Retinal pigment epithelial cell (primary cell): ENCODE results near the gene FOLR1.

Experiments used
- DNase-seq: peaks from one replicate; pipeline ENCODE4 v3.0.0-alpha.2; 2010; ENCODE audit warnings: low read depth
- H3K4me3 ChIP-seq: 2 replicates; pipeline ENCODE4 v1.5.1; 2011; ENCODE audit warnings: mild to moderate bottlenecking, low read length, control low read depth, moderate library complexity
- TF ChIP-seq, protein P1 (sequence below): conservative IDR thresholded peaks from 2 replicates; pipeline ENCODE4 v1.5.1; 2011; ENCODE audit warnings: low read depth, low read length, control low read depth, inconsistent platforms

Gene FOLR1

GRCh38 chr11:72239313-72239848 lies 47.4 kb downstream of the FOLR1 start:
- DNase-seq = no peak
- TF ChIP-seq, protein P1, sequence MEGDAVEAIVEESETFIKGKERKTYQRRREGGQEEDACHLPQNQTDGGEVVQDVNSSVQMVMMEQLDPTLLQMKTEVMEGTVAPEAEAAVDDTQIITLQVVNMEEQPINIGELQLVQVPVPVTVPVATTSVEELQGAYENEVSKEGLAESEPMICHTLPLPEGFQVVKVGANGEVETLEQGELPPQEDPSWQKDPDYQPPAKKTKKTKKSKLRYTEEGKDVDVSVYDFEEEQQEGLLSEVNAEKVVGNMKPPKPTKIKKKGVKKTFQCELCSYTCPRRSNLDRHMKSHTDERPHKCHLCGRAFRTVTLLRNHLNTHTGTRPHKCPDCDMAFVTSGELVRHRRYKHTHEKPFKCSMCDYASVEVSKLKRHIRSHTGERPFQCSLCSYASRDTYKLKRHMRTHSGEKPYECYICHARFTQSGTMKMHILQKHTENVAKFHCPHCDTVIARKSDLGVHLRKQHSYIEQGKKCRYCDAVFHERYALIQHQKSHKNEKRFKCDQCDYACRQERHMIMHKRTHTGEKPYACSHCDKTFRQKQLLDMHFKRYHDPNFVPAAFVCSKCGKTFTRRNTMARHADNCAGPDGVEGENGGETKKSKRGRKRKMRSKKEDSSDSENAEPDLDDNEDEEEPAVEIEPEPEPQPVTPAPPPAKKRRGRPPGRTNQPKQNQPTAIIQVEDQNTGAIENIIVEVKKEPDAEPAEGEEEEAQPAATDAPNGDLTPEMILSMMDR = no peak
- H3K4me3 ChIP-seq = peak overlapping the region; percentile 20

GRCh38 chr11:72239849-72240460 lies 48.0 kb downstream of the FOLR1 start:
- H3K4me3 ChIP-seq = no peak overlapping the region
- TF ChIP-seq, protein P1 = no peak
- no peak for DNase-seq

DNA sequence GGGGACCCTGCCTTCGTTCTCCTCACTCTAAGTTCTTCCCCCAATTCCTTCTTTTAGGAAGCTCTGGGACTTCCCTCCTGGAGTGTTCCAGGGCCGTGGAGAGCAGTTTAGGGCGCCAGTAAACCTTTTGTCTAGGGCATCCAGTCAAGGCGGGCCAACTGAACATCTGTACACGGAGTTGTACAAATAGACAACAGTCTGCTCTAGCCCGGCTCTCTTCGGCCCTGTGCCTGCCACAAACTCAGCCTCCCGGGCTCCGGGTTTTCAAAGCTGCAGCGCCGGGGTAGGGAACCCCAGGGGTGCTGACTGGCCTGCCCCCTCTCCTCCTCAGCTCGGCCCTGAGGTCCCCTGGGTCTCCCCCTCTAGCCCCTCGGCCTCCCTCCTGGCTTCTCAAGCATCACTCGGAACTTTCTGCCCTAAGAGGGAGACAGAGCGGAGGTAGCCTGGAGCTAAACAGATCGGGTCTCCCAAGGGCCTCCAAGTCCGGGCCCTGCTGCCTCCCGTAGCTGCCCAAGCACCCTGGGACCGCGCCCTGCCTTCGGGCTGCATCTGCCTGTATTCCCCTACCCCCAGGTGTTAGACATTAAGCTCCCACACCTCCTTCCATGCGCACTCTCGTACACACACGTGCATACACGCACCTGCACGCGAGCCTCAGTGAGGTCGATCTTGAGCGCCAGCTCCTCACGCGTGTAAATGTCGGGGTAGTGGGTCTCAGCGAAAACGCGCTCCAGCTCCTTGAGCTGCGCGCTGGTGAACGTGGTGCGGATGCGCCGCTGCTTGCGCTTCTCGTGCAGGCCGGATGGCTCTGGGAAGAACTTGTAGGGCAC lies 48.7 kb downstream of the FOLR1 start:
- TF ChIP-seq, protein P1 = no peak
- H3K4me3 ChIP-seq = no peak overlapping the region
- DNase-seq = no peak

DNA sequence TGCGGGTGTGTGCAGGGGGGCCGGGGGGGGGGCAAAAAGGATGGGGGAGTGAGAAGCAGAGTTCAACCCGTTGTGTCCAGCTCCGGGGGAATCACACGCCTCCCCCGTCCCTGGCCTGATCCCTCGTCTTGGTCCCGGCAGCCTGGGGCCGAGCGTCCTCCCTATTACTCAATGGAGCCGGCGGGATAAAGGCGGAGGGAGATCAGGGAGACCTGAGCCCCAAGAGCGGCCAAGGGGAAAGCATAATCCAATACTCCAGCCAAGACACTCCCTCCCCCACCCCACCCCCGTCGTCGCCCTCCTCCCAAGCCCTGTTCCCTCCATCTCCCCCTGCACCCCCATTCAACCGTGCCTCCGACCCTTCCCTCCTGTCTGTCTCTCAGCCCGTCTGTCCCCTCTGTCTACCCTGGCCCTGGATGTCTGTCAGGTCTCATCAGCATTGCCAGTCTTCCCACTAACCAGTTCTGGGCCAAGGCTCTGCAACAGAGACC lies 49.4 kb downstream of the FOLR1 start:
- H3K4me3 ChIP-seq = no peak overlapping the region
- DNase-seq = no peak
- TF ChIP-seq, protein P1 = no peak

DNA sequence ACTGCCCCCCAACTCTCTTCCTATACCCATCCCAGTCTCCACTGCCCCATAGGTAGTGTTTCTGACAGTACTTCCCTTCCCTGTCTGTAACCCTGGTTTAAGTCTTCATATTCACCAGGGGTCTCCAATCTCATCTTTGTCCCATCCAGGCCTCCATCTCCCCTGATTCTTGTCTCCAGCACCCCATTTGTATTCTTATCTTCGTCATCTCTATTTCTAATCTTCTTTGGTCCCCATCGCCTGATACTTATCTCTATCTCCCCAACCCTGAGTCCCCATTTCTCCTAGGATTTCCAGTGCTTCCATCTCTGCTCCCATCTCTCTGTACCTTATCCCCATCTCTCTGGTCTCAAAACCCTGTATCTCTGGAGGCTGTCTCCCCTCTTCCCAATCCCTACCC lies 50.2 kb downstream of the FOLR1 start:
- H3K4me3 ChIP-seq = no peak overlapping the region
- TF ChIP-seq, protein P1 = no peak
- DNase-seq = no peak

GRCh38 chr11:72243173-72244059 lies 51.5 kb downstream of the FOLR1 start:
- TF ChIP-seq, protein P1 = no peak
- H3K4me3 ChIP-seq = no peak overlapping the region
- DNase-seq = no peak
